Measurements from ENCODE around the gene TUBA4A. TPM values are rescaled to one million over a fixed set of nuclear protein-coding genes. Genes with fewer than 3 reads are reported as not detected.

TUBA4A gene
- total RNA-seq, 2 donors from 2014 or later = 42.1 to 72.9 TPM

DNA sequence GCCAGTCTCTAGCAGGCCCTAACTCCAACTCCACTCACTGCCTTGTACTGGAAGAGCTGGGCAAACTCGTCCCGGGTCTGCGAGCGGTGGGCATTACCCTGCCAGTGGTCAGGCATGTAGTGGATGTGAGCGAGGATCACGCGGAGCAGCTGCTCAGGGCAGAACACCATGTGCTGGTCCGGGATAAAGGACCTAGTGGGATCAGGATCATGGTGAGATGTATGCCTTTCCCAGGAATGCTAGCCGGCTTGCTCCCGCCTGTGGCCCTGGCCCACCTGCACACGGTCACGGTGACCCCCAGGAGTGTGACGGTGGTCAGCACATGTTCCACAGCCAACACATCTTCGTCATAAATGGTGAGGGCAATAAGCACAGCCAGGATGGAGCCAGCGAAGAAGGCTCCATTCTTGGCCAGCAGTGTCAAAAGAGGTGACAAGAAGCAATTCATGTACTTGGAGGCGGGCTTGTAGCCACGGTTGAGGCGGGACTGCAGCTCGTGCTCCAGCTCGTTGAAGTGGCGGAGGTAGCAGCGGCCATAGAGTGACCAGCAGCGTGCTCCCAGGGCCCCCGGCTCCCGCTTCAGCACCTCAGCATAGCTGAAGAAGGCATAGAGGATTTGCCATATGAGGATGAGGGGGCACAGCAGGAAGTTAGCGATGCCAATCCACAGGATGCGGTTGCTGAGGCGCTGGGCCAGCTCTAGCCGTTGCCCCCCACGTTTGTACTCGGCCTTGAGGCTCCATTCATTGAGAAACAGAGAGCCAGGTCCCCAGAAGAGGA is 29.7 kb downstream of the TUBA4A start:
- ATAC-seq = no peak
- intact Hi-C loops (cut with DNase I) = no loop called here

DNA sequence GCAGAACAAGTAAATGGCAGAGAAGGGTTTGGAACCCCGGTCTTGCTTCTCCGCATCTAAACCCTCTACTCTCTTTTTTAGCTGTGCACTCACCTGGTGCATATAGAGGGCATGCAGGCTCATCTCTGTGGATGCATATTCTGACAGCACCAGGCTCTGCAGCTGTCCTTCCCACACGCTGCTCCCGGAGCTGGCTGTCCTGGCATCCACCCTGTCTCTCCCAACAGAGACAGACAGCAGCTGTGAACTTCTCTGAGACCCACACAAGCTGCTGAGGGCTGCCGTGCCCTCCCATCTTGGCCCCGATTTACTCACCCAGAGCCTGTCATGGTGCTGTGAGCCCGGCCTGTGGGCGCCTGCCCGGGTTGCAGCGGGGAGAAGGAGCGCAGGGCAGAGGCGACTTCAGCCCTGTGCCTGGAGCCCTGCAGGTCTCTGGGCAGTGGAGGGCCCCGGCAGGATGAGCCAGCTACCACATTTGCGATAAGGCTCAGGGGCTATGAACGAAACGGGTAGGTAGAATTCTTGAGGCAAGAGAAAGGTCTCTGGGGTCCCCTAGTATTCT is 31.7 kb downstream of the TUBA4A start:
- intact Hi-C loops (cut with DNase I) = no loop called here
- ATAC-seq = no peak

More for the DNA sequence above, 29.7 kb downstream of the TUBA4A start:
- no peak for DNase-seq

DNA sequence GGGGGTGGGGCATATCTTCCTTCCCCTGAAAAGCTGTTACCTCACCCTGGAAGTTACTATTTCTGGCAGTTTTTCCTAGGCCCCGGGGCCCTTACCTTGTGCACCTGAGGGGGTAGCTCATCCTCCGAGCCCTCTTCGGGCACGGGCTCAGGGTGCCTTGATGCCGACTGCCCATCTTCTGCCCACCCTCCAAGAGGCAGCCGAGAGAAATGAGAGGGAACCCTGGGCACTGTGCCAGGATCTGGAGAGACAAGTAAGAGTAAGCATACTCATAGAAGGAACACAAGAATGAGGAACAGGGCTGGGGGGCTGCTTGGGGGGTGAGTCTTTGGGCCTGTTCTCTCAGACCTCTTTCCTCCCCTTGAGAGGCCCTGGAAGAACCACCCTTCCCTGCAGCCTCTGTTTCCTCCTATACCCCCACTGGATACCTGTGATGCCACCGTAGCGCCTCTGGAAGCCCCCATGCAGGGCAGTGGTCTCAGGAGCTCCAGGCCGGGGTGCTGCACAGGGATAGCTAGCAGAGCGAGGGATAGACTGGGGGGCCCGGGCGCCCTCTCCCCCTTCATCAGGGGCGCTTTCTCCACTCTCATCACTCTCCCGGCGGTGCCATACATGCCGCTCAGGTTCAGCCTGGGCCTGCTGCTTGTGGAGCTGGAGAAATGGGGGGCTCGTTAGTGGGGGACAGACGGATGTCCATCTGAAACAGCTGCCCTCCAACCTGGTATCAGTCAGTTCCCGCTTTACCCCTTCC is 32.9 kb downstream of the TUBA4A start:
- intact Hi-C loops (cut with DNase I) = no loop called here
- ATAC-seq (no peak), DNase-seq (no peak)

More for the DNA sequence above, 31.7 kb downstream of the TUBA4A start:
- DNase-seq = no peak

DNA sequence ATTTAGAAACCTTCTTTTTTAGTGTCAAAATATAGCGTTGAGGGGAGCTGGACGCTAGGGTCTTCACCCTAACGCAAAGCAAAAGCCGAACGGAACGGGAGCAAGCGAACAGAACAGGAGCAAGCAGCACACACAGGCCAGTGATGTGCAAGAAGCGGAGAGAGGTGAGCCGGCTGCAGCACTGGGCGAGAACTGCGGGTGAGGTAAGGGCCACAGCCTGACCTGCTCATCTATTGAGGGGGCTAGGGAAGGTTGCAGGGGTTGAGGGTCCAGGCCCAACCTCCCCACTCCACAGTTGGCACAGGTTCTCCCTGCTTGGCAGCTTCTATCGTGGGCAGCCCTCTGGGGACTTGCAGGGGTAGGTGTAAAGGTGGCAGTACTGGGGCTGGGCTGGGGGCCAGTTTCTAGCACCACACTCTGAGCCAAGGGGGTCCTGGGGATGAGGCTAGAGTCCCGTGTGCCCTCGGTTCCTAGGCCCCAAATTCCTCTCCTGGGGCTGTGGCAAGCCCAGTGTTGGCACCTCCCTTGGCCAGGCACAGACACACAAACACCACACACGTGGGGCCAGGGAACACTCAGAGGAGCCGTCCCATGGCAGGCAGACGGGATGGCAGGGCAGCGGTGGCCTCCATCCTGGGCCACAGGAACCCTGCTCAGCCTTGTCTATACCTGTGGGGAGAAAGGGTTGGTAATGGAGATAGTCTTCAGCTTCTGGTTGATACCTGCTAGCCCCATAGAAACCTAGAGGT is 33.8 kb downstream of the TUBA4A start:
- DNase-seq = no peak
- intact Hi-C loops (cut with DNase I) = loop anchor here (5.0 kb wide), 1 partner anchor 43 kb away; the partner anchor contains the start of genes CNPPD1 (in 2 of the 2) and RETREG2 (in 2 of the 2)
- no peak for ATAC-seq

DNA sequence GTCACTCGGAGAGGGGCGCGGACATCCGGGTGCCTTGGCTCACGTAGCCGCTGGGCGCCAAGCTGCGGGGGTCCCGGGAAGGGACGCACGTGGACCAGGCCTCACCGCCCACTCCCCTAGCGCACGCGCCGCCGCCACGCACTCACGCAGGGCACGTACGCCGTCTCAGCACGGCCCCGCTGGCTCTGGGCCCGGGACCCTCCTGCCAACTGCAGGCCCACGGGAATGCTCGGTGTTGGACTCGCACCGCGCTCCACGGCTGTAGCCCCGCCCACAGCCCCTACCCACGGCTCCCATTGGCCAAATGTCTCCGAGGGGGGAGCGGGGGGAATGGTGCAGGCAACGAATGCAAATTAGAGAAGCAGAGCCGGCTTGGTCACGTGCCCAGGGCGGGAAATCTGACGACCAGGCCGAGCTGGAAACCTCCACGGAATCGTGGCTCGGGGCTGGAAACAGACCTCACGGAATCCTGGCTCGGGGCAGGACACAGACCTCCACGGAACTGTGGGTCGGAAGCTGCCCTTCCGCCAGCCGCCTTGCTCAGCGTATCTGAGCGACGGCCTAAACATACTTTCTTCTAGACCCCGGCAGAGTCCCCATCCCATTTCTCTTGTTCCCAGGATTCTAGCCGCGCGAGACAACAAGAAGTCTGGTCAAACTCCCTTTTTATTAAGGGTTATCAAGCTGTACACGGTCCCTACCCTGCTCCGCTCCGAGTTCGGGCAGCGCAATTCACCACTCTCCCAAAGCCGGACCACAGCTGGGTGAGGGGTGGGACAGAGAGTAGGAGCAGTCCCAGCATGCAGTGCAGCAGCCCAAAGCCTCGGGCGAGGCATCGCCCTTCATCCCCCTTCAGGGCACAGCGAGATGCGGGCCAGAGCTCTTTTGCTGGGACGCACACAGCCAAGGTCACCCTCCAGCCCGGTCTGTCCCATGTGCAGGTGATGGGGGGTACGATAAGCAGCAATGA is 34.7 kb downstream of the TUBA4A start, which contains the start of gene ABCB6:
Gene ABCB6, minus strand, starts transcription at position 227 of the 970 bp plus-strand sequence. CDS start 285 bp downstream, outside the sequence.
- intact Hi-C loops (cut with DNase I) = loop anchor here (5.0 kb wide), 1 partner anchor 42 kb away; the partner anchor contains the start of genes CNPPD1 (in 2 of the 2) and RETREG2 (in 2 of the 2)
- ATAC-seq (peak; percentile 91), DNase-seq (peak; percentile 99)

DNA sequence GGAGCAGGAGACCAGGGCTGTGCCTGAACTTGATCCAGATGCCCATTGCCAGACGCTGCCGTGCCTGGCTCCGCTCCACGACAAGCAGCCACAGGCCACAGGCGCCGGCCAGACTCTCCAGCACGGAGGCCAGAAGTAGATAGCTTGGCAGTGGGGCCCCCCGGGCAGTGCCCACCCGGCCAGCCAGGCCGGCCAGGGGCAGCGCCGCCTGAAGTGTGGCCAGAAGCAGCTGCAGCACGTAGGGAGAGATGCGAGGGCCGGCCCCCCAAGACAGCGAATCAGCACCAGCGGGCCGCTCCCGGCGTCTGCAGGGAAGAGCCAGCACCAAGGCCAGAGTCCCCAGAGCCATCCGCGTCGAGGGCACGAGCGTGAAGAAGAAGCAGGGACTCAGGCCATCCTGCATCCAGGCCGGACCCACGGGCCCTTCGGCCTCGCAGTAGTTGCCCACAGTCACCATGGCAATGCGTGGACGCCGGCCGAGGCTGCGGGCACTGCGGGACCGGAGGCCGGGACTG is 35.4 kb downstream of the TUBA4A start:
- ATAC-seq (peak; percentile 60 to 69), DNase-seq (peak; percentile 77)
- intact Hi-C loops (cut with DNase I) = loop anchor here (5.0 kb wide), 1 partner anchor 41 kb away; the partner anchor contains the start of genes CNPPD1 (in 2 of the 2) and RETREG2 (in 2 of the 2)

DNA sequence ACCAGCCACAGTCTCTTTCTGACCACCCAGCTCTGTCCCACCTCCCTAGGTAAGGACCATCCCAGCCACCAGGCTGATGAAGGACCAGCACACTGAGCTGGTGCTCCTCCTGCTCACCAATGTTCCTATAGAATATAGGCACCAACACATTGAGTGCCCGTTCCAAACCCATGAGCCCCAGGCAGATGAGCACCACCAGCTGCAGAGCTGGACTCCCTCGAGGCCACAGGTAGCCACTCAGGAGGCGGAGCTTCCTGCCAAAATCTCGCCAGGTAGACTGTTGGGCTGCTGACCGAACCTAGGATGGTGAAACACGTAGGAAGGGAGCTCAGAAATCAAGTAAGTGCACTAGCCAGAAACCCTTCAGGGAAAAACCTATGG is 37.2 kb downstream of the TUBA4A start:
- intact Hi-C loops (cut with DNase I) = loop anchor here (5.0 kb wide), 1 partner anchor 39 kb away; the partner anchor contains the start of genes CNPPD1 (in 2 of the 2) and RETREG2 (in 2 of the 2)
- ATAC-seq (no peak), DNase-seq (no peak)

DNA sequence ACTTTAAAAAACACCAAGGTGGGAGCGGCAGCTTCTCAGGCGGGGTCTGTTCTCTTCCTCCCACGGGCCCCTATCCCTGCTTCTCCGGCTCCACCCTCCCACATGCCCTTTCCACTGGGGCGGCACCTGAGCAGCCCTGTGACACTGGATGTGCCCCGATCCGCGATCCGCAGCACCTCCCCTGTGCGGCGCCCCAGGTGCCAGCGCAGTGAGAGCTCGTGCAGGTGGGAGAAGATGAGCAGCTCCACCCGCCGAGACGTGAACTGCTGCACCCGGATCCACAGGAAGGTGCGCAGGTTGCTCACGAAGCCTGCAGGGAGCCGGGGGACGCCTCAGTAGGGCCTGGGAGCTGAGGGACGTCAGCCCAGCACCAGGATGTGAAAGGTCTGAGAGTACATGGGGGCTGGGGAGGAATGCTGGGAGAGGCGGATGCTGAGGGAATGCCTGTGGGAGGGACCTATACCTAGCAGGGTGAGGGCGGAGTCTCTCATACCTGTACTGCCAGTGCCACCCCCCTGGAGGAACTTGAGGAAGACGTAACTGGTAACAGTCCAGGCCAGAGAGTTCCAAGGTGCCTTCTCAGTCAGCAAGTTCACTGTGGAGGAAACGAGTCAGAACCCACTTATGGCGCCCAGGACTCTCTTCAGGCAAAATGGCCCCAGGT is 37.7 kb downstream of the TUBA4A start:
- no peak for ATAC-seq
- intact Hi-C loops (cut with DNase I) = loop anchor here (5.0 kb wide), 1 partner anchor 39 kb away; the partner anchor contains the start of genes CNPPD1 (in 2 of the 2) and RETREG2 (in 2 of the 2)
- no peak for DNase-seq

DNA sequence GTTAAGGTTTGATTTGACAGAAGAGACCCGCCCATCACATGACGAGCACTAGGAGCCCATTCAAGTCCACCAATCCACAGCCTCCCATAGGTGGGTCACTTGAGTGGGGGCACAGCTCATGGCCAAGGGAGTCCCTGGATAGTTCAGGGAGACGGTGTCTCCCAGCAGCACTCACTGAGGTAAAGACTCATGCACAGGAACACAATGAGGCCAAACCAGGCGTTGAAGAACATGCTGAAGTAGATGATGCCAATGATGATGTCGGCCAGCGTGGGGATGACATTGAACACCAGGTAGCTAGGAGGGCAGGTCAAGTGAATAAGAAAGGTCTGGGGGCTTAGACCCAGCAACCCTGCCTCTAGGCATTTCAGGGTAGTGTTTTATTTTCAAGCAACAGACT is 38.9 kb downstream of the TUBA4A start:
- no peak for DNase-seq
- no peak for ATAC-seq
- intact Hi-C loops (cut with DNase I) = loop anchor here (5.0 kb wide), 1 partner anchor 37 kb away; the partner anchor contains the start of genes CNPPD1 (in 2 of the 2) and RETREG2 (in 2 of the 2)

DNA sequence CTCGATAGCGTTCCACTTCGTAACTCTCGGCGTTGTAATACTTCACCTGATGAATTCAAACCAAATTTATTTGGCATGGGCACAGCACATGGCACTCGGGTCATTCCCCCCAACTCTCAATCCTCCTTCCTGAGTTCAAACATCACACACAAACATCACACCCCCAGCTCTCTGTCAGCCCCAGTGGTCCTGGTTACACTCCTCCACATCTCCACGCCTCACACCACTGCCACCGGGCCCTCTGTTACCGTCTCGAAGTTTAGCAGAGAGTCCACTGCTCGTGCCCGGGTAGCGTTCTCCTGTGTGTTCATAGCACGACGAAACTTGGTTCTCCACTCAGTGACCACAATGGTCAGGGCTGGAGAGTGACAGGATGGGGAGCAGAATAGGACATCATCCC is 39.6 kb downstream of the TUBA4A start:
- DNase-seq = no peak

DNA sequence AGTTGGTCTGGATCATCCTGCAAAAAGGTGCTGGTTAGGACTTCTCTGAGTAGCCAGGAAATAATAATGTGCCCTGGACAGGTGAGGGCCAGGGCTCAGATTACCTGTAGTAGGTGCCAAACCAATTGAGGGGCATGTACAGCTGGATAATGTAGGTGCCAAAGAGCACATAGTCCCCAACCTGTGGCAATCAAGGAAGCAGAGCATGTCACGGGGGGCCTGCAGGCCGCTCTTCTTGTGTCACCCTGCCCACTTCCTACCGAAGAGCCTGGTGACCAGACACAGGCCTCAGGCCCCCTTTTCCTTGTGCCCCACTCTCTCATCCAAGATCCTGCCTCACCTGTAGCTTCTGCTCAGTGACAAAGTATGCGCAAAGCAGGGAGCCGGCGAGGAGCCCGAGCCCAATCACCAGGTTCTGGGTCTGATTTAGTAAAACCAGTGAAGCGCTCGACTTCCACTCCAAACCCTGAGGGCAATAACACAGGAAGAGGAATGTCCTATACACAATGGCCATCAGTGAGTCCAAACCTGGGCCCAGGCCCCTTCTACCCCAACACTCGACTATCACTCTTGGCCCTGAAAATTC is 40.1 kb downstream of the TUBA4A start:
- no peak for DNase-seq
- intact Hi-C loops (cut with DNase I) = no loop called here

More for the DNA sequence above, 39.6 kb downstream of the TUBA4A start:
- no peak for ATAC-seq
- intact Hi-C loops (cut with DNase I) = no loop called here

DNA sequence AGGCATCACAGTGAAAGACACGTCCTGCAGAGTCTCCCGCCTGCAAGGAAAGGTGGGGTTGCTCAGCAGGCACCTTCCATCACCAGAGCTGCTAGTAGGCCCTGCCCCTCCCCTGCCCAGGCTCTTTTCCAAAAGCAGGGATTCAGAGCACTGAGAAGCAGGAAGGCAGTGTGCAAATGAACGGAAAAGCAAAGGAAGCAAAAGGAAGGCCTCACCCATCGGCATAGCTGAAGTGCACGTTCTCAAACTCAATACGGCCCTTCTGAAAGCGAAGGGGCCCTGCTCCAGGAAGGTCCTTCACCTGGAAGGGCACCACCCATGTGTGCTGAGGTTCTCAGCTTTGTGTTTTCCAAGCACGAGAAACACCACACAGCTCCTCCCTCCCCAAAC is 40.7 kb downstream of the TUBA4A start:
- intact Hi-C loops (cut with DNase I) = no loop called here
- ATAC-seq = no peak

More for the DNA sequence above, 40.1 kb downstream of the TUBA4A start:
- no peak for ATAC-seq

DNA sequence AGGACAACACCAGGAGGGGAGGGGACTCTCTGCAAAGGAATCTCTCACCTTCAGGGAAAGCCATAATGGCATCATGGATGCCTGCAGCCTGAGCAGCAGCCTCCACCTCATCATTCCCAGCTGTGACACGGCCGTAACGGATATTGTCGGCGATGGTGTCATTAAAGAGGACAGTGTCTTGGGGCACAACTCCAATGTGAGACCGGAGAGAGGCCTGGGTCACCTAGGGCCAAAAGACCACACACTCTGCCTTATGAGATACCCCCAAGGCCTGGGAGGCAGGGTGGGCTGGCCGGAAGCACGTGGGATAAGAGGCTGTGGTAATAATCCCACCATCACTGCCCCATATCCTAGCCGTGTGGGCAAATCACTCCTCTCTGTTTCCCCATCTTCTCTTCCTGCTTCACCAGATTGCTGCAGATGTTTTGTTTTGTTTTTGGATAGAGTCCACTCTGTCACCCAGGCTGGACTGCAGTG is 42.8 kb downstream of the TUBA4A start:
- DNase-seq = no peak
- intact Hi-C loops (cut with DNase I) = no loop called here
- no peak for ATAC-seq

More for the DNA sequence above, 40.7 kb downstream of the TUBA4A start:
- DNase-seq = no peak

DNA sequence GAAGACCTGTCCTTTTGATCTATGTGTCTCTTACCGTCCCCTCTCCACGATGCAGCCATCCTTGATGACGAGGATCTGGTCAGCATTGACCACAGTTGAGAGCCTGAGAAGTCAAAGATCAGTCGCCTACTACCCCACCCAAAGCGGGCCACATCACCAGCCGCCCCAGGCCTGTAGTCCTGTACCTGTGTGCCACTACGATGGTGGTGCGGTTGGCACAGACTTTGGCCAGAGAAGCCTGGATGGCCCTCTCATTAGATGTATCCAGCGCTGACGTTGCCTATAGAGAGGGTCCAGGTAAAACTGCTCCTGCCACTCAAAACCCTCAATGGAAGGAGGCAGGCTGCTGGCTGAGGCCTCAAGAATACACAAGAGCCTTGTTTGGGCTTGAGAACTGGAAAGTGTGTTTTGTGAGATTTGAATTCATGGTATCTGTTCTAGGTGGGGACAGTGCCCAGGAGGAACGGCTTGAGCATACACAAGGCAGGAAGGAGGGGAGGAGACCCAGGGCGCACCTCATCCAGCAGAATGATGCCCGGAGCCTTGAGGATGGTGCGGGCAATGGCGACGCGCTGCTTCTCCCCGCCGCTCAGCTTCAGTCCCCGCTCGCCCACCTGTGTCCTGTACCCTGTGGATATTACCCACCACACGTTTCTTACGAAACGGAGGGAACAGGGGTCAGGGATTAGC is 43.4 kb downstream of the TUBA4A start:
- intact Hi-C loops (cut with DNase I) = no loop called here
- no peak for DNase-seq

More for the DNA sequence above, 43.4 kb downstream of the TUBA4A start:
- ATAC-seq = no peak
